ENCODE measurements around the gene MARS1.

MARS1 gene

GRCh38 chr12:57472391-57472790, 15.5 kb upstream of the MARS1 start:
- no peaks in the 10 kb centered on the region for H3K79me2 ChIP-seq (ENCODE audit: insufficient read depth, low read depth)
- no peak overlapping the region for H2AFZ ChIP-seq (ENCODE audit: low read depth)
- no peak for TF ChIP-seq CTCF (conservative IDR thresholded peaks at IDR 0.05; ENCODE audit: low read depth, low read length)
- no peak overlapping the region for H3K4me2 ChIP-seq
- no peak overlapping the region for H3K27ac ChIP-seq
- H3K4me1 ChIP-seq (ENCODE audit: low read depth, poor library complexity, severe bottlenecking): peaks cover 3% of the 10 kb centered on the region
- no peaks in the 10 kb centered on the region for H4K20me1 ChIP-seq (ENCODE audit: insufficient read depth)
- H3K9ac ChIP-seq: no peak overlapping the region
- H3K27me3 ChIP-seq (ENCODE audit: insufficient read depth, low read depth): peaks cover 72% of the 10 kb centered on the region
- no peak overlapping the region for H3K4me3 ChIP-seq (IDR thresholded peaks at IDR 0.05; ENCODE audit: insufficient read depth, low read depth, low read length)
- H3K36me3 ChIP-seq (ENCODE audit: insufficient read depth): no peaks in the 10 kb centered on the region

DNA sequence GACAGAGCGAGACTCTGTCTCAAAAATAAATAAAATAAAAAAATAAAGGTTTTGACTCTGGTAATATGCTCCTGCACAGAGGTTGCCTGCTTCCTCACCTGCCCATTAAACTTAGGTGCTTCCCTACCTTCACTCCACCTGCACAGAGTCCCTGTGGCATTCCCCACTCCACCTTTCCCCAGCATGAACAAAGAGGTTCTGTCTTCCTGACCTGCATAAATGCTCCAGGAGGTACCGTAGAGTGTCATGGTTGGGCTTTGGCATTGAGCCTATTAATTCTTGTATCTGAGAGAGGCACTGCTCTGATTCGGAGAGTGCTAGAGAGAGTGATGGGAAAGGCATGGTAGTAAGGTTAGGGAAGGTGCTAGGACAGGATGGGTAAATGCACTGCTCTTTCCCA, 14.5 kb upstream of the MARS1 start:
- Histone ChIP-seq H3K27ac (no peak overlapping the region), H3K9ac (no peak overlapping the region), H3K4me3 (IDR thresholded peaks at IDR 0.05; ENCODE audit: insufficient read depth, low read depth, low read length) (no peak overlapping the region), H2AFZ (ENCODE audit: low read depth) (no peak overlapping the region), H3K79me2 (ENCODE audit: insufficient read depth, low read depth) (no peaks in the 10 kb centered on the region), H3K36me3 (ENCODE audit: insufficient read depth) (no peaks in the 10 kb centered on the region), H4K20me1 (ENCODE audit: insufficient read depth) (no peaks in the 10 kb centered on the region), H3K27me3 (ENCODE audit: insufficient read depth, low read depth) (peaks cover 65% of the 10 kb centered on the region), H3K4me2 (no peak overlapping the region), H3K4me1 (ENCODE audit: low read depth, poor library complexity, severe bottlenecking) (peaks cover 9% of the 10 kb centered on the region)
- TF ChIP-seq CTCF (conservative IDR thresholded peaks at IDR 0.05; ENCODE audit: low read depth, low read length): no peak

- TF ChIP-seq CTCF (conservative IDR thresholded peaks at IDR 0.05; ENCODE audit: low read depth, low read length): no peak
- Histone ChIP-seq H3K36me3 (ENCODE audit: insufficient read depth) (no peaks in the 10 kb centered on the region), H4K20me1 (ENCODE audit: insufficient read depth) (no peaks in the 10 kb centered on the region), H3K4me3 (IDR thresholded peaks at IDR 0.05; ENCODE audit: insufficient read depth, low read depth, low read length) (no peak overlapping the region), H3K9ac (no peak overlapping the region), H2AFZ (ENCODE audit: low read depth) (no peak overlapping the region), H3K4me1 (ENCODE audit: low read depth, poor library complexity, severe bottlenecking) (peaks cover 9% of the 10 kb centered on the region), H3K79me2 (ENCODE audit: insufficient read depth, low read depth) (no peaks in the 10 kb centered on the region), H3K4me2 (no peak overlapping the region), H3K27ac (no peak overlapping the region), H3K27me3 (ENCODE audit: insufficient read depth, low read depth) (peaks cover 61% of the 10 kb centered on the region)
Observed at GRCh38 chr12:57473886-57474285, 14.0 kb upstream of the MARS1 start.

- Histone ChIP-seq H3K4me3 (IDR thresholded peaks at IDR 0.05; ENCODE audit: insufficient read depth, low read depth, low read length) (no peak overlapping the region), H4K20me1 (ENCODE audit: insufficient read depth) (no peaks in the 10 kb centered on the region), H2AFZ (ENCODE audit: low read depth) (no peak overlapping the region), H3K27me3 (ENCODE audit: insufficient read depth, low read depth) (peaks cover 58% of the 10 kb centered on the region), H3K36me3 (ENCODE audit: insufficient read depth) (no peaks in the 10 kb centered on the region), H3K4me1 (ENCODE audit: low read depth, poor library complexity, severe bottlenecking) (peaks cover 9% of the 10 kb centered on the region), H3K79me2 (ENCODE audit: insufficient read depth, low read depth) (no peaks in the 10 kb centered on the region), H3K4me2 (no peak overlapping the region), H3K27ac (no peak overlapping the region), H3K9ac (no peak overlapping the region)
- no peak for TF ChIP-seq CTCF (conservative IDR thresholded peaks at IDR 0.05; ENCODE audit: low read depth, low read length)
Observed at GRCh38 chr12:57474430-57474829, 13.4 kb upstream of the MARS1 start.
